ENCODE results near the gene UBAC2. TPM values are rescaled to one million over a fixed set of nuclear protein-coding genes. Genes with fewer than 3 reads are reported as not detected.
A peak's percentile ranks its signal among the peaks of the same experiment; 100 is the strongest.

The UBAC2 gene
- total RNA-seq, 1 donor = 45.3 TPM

- no peak for DNase-seq (ENCODE audit: low read depth)
- TF ChIP-seq CTCF (IDR thresholded peaks at IDR 0.05; ENCODE audit: insufficient read depth, low read depth, low read length) = no peak
- no peak overlapping the region for H3K4me3 ChIP-seq (ENCODE audit: low read depth, low read length)
These were observed 145.8 kb downstream of the UBAC2 start for GRCh38 chr13:99346335-99347042.

- no peak overlapping the region for H3K4me3 ChIP-seq (ENCODE audit: low read depth, low read length)
- no peak for TF ChIP-seq CTCF (IDR thresholded peaks at IDR 0.05; ENCODE audit: insufficient read depth, low read depth, low read length)
- DNase-seq (ENCODE audit: low read depth) = no peak
These were observed 146.8 kb downstream of the UBAC2 start for GRCh38 chr13:99347335-99347878.

GRCh38 chr13:99347911-99348451 lies 147.3 kb downstream of the UBAC2 start:
- no peak for TF ChIP-seq CTCF (IDR thresholded peaks at IDR 0.05; ENCODE audit: insufficient read depth, low read depth, low read length)
- DNase-seq (ENCODE audit: low read depth) = no peak
- H3K4me3 ChIP-seq (ENCODE audit: low read depth, low read length) = no peak overlapping the region

- no peak for DNase-seq (ENCODE audit: low read depth)
- TF ChIP-seq CTCF (IDR thresholded peaks at IDR 0.05; ENCODE audit: insufficient read depth, low read depth, low read length) = no peak
- H3K4me3 ChIP-seq (ENCODE audit: low read depth, low read length) = no peak overlapping the region
These were observed 149.5 kb downstream of the UBAC2 start for GRCh38 chr13:99350191-99350590.

- H3K4me3 ChIP-seq (ENCODE audit: low read depth, low read length) = no peak overlapping the region
- no peak for DNase-seq (ENCODE audit: low read depth)
- no peak for TF ChIP-seq CTCF (IDR thresholded peaks at IDR 0.05; ENCODE audit: insufficient read depth, low read depth, low read length)
These were observed 151.1 kb downstream of the UBAC2 start for GRCh38 chr13:99351772-99352171.

GRCh38 chr13:99352351-99353245 lies 151.9 kb downstream of the UBAC2 start:
- no peak overlapping the region for H3K4me3 ChIP-seq (ENCODE audit: low read depth, low read length)
- peak; percentile 14 for TF ChIP-seq CTCF (IDR thresholded peaks at IDR 0.05; ENCODE audit: insufficient read depth, low read depth, low read length)
- DNase-seq (ENCODE audit: low read depth) = no peak

Data from fibroblast of villous mesenchyme (primary cell).